ENCODE results near the gene NIPAL3.

GRCh38 chr1:24416666-24417391 lies 1.2 kb downstream of the NIPAL3 start:
- TF ChIP-seq, protein P1, sequence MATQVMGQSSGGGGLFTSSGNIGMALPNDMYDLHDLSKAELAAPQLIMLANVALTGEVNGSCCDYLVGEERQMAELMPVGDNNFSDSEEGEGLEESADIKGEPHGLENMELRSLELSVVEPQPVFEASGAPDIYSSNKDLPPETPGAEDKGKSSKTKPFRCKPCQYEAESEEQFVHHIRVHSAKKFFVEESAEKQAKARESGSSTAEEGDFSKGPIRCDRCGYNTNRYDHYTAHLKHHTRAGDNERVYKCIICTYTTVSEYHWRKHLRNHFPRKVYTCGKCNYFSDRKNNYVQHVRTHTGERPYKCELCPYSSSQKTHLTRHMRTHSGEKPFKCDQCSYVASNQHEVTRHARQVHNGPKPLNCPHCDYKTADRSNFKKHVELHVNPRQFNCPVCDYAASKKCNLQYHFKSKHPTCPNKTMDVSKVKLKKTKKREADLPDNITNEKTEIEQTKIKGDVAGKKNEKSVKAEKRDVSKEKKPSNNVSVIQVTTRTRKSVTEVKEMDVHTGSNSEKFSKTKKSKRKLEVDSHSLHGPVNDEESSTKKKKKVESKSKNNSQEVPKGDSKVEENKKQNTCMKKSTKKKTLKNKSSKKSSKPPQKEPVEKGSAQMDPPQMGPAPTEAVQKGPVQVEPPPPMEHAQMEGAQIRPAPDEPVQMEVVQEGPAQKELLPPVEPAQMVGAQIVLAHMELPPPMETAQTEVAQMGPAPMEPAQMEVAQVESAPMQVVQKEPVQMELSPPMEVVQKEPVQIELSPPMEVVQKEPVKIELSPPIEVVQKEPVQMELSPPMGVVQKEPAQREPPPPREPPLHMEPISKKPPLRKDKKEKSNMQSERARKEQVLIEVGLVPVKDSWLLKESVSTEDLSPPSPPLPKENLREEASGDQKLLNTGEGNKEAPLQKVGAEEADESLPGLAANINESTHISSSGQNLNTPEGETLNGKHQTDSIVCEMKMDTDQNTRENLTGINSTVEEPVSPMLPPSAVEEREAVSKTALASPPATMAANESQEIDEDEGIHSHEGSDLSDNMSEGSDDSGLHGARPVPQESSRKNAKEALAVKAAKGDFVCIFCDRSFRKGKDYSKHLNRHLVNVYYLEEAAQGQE (IDR thresholded peaks at IDR 0.05; ENCODE audit: insufficient replicate concordance, low read depth) = no peak
- TF ChIP-seq, protein P2, sequence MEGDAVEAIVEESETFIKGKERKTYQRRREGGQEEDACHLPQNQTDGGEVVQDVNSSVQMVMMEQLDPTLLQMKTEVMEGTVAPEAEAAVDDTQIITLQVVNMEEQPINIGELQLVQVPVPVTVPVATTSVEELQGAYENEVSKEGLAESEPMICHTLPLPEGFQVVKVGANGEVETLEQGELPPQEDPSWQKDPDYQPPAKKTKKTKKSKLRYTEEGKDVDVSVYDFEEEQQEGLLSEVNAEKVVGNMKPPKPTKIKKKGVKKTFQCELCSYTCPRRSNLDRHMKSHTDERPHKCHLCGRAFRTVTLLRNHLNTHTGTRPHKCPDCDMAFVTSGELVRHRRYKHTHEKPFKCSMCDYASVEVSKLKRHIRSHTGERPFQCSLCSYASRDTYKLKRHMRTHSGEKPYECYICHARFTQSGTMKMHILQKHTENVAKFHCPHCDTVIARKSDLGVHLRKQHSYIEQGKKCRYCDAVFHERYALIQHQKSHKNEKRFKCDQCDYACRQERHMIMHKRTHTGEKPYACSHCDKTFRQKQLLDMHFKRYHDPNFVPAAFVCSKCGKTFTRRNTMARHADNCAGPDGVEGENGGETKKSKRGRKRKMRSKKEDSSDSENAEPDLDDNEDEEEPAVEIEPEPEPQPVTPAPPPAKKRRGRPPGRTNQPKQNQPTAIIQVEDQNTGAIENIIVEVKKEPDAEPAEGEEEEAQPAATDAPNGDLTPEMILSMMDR (IDR thresholded peaks at IDR 0.05; ENCODE audit: insufficient read depth, low read length) = no peak
- TF ChIP-seq POLR2AphosphoS5 (IDR thresholded peaks at IDR 0.05; ENCODE audit: low read depth) (no peak), GABPA (IDR thresholded peaks at IDR 0.05; ENCODE audit: low read depth) (no peak)
